HL-60 (cell line): ENCODE data around the gene CD74.

Experiments
- CTCF ChIP-seq: IDR thresholded peaks from one replicate; pipeline ENCODE4 v1.5.1; 2011; ENCODE audit warnings: low read length, control low read depth, inconsistent platforms; ENCODE audit not compliant: insufficient read depth
- POLR2AphosphoS5 ChIP-seq: IDR thresholded peaks from 2 replicates; pipeline ENCODE4 v1.6.1; 2012; ENCODE audit warnings: low read depth

GRCh38 chr5:150404941-150405816, 7.5 kb downstream of the CD74 start:
- no peak for TF ChIP-seq CTCF
- TF ChIP-seq POLR2AphosphoS5, result no peak
